Adipose tissue (tissue), 3 donors: Measurements from ENCODE around the gene NUMBL. TPM values are rescaled to one million over a fixed set of nuclear protein-coding genes. Genes with fewer than 3 reads are reported as not detected.

ENCODE experiments used
- H3K27ac ChIP-seq: one replicate; pipeline ENCODE4 v1.5.1; 2013; ENCODE audit warnings: low read depth, low read length
- WGBS, 3 donors: extraction: QIAGEN DNeasy Blood & Tissue Kit; methylation state at CpG; one replicate each; pipeline ENCODE4 v1.1.7; 2013; 5-methylcytosine and 5-hydroxymethylcytosine counted together
- polyA plus RNA-seq, 3 donors: library from polyadenylated mRNA; stranded (reverse); fragments of 200-250 nt; gene quantifications; one replicate each; pipeline ENCODE4 v1.2.3, GENCODE V29; 2013
- donor health status: healthy with polysubstance abuse.
- donor health status: Bipolar disorder and iron deficiency.
- donor health status: healthy.

NUMBL gene
- polyA plus RNA-seq, 3 donors: 7.1 to 30.7 (median 27.2) TPM

DNA sequence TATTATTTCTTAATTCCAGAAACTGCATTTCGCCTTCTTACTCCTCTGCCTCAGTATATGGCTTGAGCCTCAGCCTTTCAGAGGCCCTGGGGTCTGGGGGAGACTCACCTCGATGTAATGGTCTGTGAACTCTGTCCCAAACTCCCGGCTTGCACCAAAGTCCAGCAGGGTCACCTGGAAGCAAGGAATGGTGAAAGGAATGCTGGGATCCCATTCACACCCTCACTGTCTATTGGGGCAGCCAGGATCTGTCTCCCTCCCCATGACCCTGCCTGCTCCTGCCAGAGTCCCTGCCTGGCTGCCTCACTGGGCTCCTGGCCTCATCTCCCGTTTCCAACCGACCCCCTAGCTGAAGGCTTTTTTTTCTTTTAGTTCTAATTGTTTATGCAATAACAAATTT, 5.4 kb upstream of the NUMBL start:
- 93 to 95% (median 95%) methylated on average over 5 of the region's 5 CpGs for WGBS, 3 donors
- H3K27ac ChIP-seq: no peak overlapping the region

DNA sequence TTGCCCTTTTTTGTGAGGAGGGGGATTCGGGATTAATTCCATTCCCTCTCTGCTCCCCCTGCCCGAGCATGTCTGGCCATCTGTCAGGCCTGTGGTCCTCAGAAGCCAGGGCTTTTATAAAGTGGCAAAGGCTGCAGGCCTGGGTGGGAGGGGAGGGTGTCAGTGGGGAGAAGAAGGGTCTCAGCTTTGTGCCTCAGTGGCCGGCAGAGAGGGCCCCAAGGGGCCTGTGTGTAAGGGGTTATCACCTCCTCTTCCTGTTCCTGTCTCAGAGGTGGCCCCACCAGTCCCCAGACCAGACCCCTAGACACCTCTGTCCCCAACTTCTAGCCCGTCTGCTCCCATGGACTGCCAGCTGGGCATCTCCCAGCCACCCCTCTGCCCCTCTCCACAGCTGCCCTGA, 3.4 kb upstream of the NUMBL start:
- 86 to 88% (median 86%) methylated on average over 4 of the region's 4 CpGs for WGBS, 3 donors
- H3K27ac ChIP-seq: no peak overlapping the region

DNA sequence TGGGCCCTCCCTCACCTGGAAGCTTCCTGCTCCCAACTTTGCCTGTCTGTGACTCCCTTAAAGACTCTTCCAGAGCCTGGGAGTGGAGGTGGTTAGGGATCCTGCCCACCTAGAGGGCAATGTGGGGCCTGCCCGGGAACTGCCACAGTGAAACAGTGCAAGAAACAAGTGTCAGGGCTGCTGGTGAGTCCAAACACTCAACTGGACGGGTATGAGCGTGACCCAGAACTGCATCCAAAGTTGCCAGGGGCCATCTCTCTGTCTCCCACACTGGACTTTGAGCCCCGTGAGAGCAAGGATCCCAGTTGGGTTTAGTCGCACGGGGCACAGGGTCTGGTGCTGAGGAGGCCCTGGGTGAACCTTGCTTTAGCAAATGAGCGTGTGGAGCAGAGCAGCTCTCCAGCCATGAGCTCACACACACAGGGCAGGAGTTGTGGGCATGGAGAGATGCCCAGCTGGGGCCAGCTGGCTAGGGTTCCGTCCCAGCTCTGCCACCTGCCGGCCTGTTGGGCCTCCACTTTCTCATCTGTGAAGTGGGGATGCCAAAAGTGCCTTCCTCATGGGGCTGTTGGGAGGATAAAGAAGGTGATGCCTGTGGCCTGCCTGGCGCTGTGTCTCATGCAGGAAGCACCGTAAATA, 2.8 kb upstream of the NUMBL start:
- no peak overlapping the region for H3K27ac ChIP-seq
- 83 to 96% (median 94%) methylated on average over 11 of the region's 11 CpGs for WGBS, 3 donors

DNA sequence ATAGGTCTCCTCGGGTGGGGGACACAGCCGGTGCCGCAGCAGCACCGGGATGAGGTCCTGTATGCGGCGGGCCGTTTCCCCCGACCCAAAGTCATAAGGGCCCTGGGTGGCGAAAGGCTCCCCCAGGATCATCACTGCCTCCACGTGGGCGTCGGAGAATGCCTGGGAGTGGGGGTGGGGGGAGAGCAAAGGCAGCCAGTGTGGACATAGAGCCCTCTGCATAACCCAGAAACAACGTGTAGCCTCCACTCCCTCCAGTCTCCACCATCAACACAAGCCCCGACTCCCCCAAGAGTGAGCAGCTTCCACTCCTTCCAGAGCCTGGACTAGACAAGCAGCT, 1.7 kb upstream of the NUMBL start:
- no peak overlapping the region for H3K27ac ChIP-seq
- WGBS, 3 donors: 87 to 91% (median 90%) methylated on average over 11 to 14 of the region's 14 CpGs

DNA sequence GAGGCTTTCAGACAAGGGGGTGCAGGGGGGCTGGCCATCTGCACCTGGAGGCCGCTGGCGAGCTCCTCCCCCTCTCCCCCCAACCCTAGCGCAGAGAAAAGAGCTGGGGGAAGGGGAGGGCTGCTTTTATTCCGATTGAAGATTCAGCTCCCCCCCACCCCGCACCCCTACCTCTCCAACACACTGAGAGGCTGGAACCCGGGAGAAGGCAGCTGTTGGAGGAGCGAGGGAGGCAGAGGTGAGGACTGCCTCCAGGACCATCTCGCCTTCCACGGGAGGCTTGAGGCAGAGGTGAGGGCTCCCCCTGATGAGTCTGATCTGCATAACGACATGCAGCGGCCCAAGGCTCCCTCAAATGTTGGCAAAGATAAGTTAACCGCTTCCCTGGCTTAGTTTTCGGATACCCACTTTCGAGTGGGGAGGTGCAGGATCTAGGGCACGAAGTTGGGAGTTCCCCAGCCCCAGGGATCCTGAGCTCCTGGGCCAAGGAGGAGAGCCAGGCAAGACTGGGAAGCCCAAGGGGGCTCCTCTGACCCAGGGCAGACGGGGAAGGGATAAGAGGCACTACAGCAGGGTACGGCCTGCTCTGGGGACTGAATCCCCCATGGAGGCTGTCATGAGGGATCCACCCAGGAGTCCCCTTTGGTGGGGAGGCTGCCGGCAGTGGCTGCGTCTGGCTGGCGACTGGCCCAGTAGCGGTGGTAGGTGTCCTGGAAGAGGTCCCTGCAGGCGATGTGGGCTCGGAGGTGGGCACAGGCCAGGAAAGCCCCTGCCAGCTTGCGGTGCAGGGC, 1.2 kb upstream of the NUMBL start:
- WGBS, 3 donors: 71 to 72% (median 72%) methylated on average over 23 of the region's 24 CpGs
- H3K27ac ChIP-seq: peak overlapping the region; percentile 40

DNA sequence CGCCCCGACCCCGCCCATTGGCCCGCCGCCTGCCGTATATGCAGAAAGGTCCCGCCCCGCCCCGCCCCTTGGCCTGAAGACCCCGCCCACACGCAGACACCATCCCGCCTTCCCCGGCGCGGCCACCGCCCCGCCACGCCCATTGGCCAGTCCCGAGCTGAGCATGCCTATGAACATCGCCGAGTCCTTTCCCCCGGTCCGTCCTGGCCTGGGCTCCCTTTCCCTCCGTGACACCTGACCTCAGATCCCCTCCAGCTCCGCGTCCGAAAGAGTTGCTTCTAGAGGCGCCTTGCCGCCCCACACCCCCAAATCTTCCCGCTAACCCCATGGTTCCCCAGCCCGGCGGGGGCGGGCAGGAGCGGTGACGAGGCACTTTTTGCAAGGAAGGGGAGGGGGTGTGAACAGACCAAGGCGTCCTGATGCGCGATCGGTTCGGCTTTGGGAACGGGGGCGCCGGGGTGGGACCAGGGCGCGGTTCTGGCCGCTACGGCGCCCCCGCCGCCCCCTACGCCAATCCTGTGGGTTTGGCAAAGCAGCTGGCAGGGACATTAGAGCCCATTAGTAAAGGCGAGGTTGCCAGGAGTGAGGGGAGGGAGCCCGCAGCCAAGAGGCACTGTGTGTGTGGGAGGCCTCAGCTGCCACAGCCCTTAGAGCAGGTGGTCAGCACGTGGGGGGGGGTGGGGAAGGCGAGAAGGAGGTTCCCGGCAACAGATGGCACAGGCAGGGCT, 406 bp upstream of the NUMBL start:
- H3K27ac ChIP-seq: peak overlapping the region; percentile 40
- 1 to 4% (median 3%) methylated on average over 49 to 56 of the region's 56 CpGs for WGBS, 3 donors

DNA sequence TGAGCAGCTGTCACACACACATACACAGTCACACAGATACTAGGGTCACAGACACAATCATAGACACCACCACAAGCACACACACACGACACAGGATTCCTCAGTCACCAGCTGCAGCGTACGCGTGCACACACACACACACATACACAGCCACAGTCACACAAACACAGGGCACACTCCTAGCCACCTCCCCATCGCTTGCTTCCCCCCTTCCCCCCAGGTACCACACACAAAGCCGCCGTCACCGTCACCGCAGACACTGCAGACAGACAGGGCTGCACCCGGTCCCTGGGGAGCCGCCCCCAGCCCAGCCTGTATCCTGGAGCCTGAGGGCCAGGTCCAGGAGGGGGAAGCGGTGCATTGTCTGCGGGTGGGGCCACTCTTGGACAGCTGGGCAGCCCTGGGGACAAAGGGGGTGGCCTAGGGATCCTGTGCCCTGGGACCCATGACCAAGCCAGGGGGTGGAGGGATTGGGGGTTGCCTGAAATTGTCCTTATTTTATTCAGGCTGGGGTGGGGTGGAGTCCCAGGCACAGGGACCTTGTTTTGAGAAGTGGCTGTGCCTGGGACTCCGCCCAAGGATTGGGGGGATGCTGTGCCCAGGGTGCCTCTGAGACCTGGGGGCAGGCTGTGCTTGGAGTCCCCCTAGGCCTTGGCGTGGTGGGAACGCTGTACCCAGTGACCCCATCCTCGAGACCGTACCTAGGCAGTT, 957 bp downstream of the NUMBL start:
- 45 to 70% (median 47%) methylated on average over 18 of the region's 18 CpGs for WGBS, 3 donors

DNA sequence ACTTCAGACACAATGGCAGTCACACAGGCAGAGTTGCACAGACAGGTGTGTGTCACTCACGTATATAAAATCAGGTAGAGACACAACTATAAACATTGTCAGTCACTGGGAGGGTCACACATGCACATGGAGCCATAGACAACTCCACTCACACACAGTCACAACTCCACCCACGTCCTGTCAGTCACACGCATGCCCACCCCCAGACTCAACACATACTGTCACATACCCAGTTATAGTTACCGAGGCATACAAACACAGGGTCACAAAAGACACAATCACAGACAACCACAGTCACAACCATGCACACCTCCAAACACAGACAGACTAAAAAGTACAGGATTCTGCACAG, 1.5 kb downstream of the NUMBL start:
- no peak overlapping the region for H3K27ac ChIP-seq
- 59 to 79% (median 59%) methylated on average over 4 of the region's 4 CpGs for WGBS, 3 donors

More for the DNA sequence above, 957 bp downstream of the NUMBL start:
- H3K27ac ChIP-seq: no peak overlapping the region

DNA sequence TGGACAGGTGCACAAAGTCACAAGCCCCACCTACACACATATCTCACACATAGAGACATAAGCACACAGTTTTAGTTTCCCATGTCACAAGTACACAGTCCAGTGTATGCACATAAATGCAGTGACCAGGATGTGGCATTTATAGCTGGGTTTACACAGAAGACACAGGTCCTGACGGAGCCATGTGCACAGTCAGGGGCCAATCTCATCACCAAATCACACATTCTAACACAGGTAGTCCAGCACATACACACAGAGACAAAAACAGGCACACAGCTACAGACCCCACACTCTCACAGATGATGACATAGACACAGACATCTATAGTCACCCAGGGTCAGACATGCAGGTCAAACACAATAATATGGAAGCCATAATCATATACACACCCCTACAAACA, 2.1 kb downstream of the NUMBL start:
- H3K27ac ChIP-seq: no peak overlapping the region
- 63 to 79% (median 69%) methylated on average over 1 of the region's 1 CpG for WGBS, 3 donors

DNA sequence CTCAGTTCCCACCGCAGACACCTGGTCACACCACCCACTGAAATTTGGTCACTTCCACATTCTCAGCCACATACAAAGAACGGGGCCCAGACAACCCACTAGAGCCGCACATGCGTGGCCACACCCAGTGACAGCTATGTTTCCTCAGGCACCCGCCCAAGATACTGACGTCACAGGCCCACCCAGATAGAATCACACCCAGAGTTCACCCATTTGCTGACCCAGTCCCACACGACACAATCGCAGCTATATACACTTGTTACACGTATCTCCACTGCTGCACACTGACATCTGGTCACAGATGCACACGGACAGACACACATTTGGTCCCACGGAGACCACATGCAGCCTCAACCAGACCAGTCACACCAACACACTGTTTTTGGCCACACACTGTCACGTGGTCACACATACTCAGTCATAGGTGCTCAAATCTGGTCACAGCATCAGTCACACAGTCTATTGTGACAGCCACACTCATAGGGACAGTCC, 2.9 kb downstream of the NUMBL start:
- 51 to 78% (median 51%) methylated on average over 12 of the region's 12 CpGs for WGBS, 3 donors
- no peak overlapping the region for H3K27ac ChIP-seq

DNA sequence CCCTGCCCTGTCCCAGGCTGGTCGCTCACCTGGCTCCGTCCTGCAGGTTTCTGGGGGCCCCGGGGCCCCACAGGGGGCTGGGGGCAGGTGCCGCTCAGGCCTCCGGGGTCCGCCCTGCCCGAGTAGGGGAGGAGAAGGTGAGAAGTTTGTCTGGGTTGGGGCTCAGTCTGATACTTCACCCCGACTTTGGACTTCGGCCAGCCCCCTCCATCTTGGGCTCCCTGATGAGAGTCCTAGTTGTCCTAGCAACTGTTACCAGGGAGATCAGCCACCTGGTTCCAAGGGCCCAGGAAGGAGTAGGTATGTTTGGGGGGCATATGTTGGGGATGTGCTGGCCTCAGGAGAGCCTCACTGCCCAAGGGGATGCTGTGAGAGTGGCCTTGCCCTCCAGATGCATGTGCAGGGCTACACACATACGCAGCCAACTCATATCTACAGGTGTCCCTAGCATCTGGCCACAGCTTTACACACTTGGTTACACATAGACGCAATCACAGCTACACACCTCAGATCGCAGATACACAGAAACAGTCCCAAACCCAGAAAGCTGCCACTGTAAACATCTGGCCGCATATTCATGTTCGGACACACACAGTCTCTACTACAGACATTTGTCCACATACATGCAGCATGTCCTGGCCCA, 3.4 kb downstream of the NUMBL start:
- 86 to 91% (median 89%) methylated on average over 14 of the region's 14 CpGs for WGBS, 3 donors
- no peak overlapping the region for H3K27ac ChIP-seq

DNA sequence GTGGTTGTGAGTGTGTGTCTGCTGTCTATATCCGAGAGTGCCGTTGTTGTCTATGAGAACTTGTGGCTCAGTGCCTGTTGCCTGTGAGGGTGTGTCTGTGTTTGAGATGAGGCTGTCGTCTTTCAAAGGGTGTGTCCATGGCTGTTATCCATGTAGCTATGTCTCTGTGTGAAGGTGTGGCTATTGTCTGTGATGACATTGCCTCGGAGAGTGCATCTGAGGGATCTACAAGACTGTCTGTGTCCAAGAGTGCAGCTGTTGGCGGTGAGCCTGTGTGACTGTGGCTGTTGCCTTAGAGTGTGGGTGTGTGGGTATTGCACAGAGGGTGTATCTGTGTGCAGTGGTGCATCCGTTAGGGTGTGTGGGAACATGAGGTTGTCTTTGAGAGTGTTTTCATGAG, 4.9 kb downstream of the NUMBL start:
- no peak overlapping the region for H3K27ac ChIP-seq
- WGBS, 3 donors: 68 to 75% (median 74%) methylated on average over 6 of the region's 6 CpGs

DNA sequence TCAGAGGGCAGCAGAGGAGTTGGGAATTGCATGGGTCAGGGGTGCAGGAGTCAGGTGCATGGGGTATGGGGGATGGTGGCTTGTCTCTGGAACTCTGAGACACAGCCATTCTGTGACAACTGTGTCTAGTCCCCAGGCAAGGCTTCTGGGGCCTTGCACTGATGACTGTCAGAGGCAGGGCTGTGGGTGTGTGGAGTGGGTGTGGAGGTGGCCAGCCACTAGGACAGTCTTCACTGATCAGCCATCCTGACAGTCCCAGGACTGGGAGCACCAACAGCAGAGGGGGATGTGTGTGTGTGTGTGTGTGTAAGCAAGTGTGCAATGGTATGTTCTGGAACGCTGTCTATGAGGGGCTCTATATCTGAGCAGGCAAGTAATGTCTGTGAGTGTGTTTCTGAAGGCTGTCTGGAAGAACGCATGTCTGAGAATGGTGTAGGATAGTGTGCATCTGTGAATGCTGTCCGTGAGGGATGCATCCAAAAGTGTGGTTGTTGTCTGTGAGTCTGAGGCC, 5.4 kb downstream of the NUMBL start:
- WGBS, 3 donors: 85 to 90% (median 89%) methylated on average over 3 of the region's 3 CpGs
- H3K27ac ChIP-seq: no peak overlapping the region

DNA sequence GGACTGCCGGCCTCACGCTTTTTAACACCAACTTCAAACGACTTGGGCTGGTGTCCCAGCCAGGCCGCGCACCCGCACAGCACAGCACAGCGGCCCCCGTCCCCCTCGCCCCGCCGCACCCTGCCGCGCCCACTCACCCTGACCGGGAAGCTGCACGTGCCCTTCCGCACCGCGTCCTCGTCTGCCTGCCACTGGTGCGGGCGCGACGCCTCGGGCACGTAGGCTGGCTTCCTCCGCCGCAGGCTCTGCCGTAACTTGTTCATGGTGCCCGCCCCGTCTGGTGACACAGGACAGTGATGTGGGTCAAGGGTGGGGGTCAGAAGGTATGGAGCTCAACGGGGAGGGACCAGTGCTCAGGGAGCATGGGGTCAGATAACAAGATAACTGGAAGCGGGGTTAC, 6.2 kb downstream of the NUMBL start:
- H3K27ac ChIP-seq: no peak overlapping the region
- WGBS, 3 donors: 94 to 95% (median 95%) methylated on average over 26 to 32 of the region's 32 CpGs

DNA sequence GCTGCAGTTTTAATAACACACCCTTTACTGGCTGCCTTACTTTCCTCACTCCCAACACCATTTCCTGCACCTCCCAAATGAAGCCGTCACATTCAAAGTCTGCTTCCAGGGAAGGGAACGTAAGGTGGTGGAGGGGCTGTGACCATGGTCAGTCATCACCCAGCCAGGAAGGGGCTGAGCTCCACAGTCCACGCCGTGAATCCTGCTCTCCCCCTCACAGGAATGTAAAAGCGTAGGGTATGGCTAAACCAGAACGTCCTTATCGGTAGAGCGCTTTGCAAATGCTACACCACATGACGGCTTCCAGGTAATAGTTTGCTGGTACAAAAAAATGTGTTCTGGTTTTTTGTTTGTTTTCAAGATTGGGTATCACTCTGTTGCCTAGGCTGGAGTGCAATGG, 7.0 kb downstream of the NUMBL start:
- no peak overlapping the region for H3K27ac ChIP-seq
- 87 to 93% (median 89%) methylated on average over 9 of the region's 9 CpGs for whole genome bisulfite sequencing, 3 donors

DNA sequence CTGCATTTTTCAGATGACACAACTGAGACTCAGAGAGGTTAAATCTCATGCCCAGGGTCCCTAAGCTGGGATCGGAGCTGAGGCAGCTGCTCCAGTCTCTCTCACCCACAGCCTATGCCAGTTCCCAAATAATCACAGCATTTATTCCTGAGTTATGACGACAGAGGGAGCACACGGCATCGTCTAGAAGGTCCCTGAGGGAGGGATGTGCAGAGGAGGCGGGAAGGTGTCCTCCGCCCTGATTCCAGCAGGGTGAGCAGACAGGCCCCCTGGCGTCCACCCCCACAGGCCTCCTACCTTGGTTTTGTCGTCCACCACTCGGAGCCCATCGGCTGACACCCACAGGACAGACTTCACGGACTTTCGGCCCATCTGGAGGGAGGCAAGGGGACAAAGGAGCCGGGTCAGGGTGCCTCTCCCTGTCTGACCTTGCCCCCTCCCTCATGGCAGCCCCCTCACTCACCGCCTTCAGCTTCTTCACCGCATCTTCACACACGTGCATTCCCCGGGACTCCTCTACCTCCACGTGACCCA, 8.0 kb downstream of the NUMBL start:
- no peak overlapping the region for H3K27ac ChIP-seq
- 89 to 93% (median 92%) methylated on average over 18 of the region's 18 CpGs for WGBS, 3 donors

DNA sequence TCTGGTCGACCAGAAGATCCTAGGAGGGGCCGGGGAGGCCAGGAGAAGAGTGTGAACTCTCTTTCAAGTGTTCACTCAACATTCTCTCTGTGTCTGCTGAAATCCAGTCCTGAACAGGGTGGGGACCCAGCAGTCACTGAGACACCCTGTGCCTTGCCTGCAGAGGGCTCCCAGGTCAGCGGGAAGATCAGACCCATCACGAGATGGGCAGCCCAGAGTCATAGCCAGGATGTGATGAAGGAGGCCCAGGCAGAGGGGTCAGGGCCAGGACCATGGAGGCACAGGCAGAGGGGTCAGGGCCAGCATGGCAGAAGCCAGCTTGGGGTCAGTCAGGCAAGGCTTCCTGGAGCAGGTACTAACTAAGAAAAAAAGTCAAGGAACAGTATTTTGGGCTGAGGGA, 9.4 kb downstream of the NUMBL start:
- H3K27ac ChIP-seq: no peak overlapping the region
- 86% methylated on average over 4 of the region's 4 CpGs for WGBS, 3 donors

DNA sequence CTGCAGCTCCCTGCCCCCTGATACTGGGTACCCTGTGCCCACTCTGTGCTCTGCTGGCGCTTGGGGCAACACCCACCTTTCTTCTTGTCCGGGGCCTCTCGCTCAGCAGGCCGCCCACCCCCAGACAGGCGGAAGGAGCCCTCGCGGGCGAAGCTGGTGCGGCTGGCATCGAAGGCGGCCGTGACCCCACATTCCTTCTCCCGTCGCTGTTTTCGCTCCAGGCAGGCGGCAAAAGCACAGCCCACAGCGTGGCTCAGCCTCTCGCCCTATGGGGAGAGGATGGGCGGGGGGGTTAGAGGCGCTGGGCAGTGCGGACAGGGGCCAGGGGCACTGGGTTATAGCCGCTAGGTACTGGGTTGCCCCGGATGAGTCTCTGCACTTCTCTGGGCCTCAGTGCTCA, 13.3 kb downstream of the NUMBL start:
- H3K27ac ChIP-seq: no peak overlapping the region
- WGBS, 3 donors: 94 to 95% (median 95%) methylated on average over 23 of the region's 23 CpGs
